Measurements from ENCODE around the gene SUMF1.

GRCh38 chr3:4511491-4512262 is 44.6 kb upstream of the SUMF1 start:
- TF ChIP-seq GZF1 (CRISPR knock-in tag; IDR thresholded peaks at IDR 0.05) = no peak
- no peak for TF ChIP-seq CTCF (CRISPR knock-in tag; IDR thresholded peaks at IDR 0.05)
- TF ChIP-seq ZNF710 (CRISPR knock-in tag; IDR thresholded peaks at IDR 0.05; ENCODE audit: borderline replicate concordance) = no peak
- TF ChIP-seq MZF1 (CRISPR knock-in tag; IDR thresholded peaks at IDR 0.05; ENCODE audit: borderline replicate concordance) = no peak
- no peak for TF ChIP-seq POLR2AphosphoS5 (IDR thresholded peaks at IDR 0.05; ENCODE audit: low read depth, low read length)
- TF ChIP-seq EP300 (IDR thresholded peaks at IDR 0.05; ENCODE audit: low read depth in 2 of 2, low read length in 2 of 2) = no peak
- TF ChIP-seq EP300 (CRISPR knock-in tag; IDR thresholded peaks at IDR 0.05; ENCODE audit: borderline replicate concordance) = no peak
- TF ChIP-seq PHF20 (CRISPR knock-in tag; IDR thresholded peaks at IDR 0.05) = no peak
- TF ChIP-seq ZNF232 (CRISPR knock-in tag; IDR thresholded peaks at IDR 0.05; ENCODE audit: borderline replicate concordance) = no peak
- TF ChIP-seq POLR2G (IDR thresholded peaks at IDR 0.05; ENCODE audit: low read depth, low read length) = no peak
- TF ChIP-seq MEF2D (CRISPR knock-in tag; IDR thresholded peaks at IDR 0.05) = no peak
